GM12878 (cell line): ENCODE data around the gene CEACAM8.

Experiments used
- JUND ChIP-seq: IDR thresholded peaks from 2 replicates; pipeline ENCODE4 v1.6.1; 2012; ENCODE audit warnings: low read depth, mild to moderate bottlenecking, low read length, improper control_type of control experiment, moderate library complexity
- ZNF217 ChIP-seq: fragments of 450-650 bp; IDR thresholded peaks from 2 replicates; pipeline ENCODE4 v1.6.1; 2017; ENCODE audit warnings: antibody characterized with exemption, mild to moderate bottlenecking
- ZNF384 ChIP-seq: IDR thresholded peaks from 2 replicates; pipeline ENCODE4 v1.6.1; 2012; ENCODE audit warnings: low read depth, mild to moderate bottlenecking, low read length, improper control_type of control experiment, borderline replicate concordance
- TF ChIP-seq, protein P1 (sequence below): IDR thresholded peaks from 2 replicates; pipeline ENCODE4 v1.6.1; 2012; ENCODE audit warnings: mild to moderate bottlenecking, low read depth, low read length
- TF ChIP-seq, protein P2 (sequence below): IDR thresholded peaks from 2 replicates; pipeline ENCODE4 v1.6.1; 2011; ENCODE audit warnings: low read depth, mild to moderate bottlenecking, low read length, moderate library complexity, borderline replicate concordance; ENCODE audit errors: extremely low read depth
- TF ChIP-seq, protein P3 (sequence below), 3 experiments: IDR thresholded peaks in 2 of 3; conservative IDR thresholded peaks in 1 of 3; 2 replicates each; pipeline ENCODE4 v1.5.1; 2011; ENCODE audit warnings: low read depth in 3 of 3, low read length in 3 of 3, mild to moderate bottlenecking in 3 of 3, control low read depth in 2 of 3, moderate library complexity in 2 of 3, inconsistent platforms in 1 of 3, mixed read lengths in 1 of 3; ENCODE audit not compliant: control insufficient read depth in 2 of 3, insufficient read depth in 1 of 3; ENCODE audit errors: extremely low read depth in 1 of 3
- TF ChIP-seq, protein P4 (sequence below): IDR thresholded peaks from 2 replicates; pipeline ENCODE4 v1.6.1; 2012; ENCODE audit warnings: low read depth, low read length, improper control_type of control experiment

DNA sequence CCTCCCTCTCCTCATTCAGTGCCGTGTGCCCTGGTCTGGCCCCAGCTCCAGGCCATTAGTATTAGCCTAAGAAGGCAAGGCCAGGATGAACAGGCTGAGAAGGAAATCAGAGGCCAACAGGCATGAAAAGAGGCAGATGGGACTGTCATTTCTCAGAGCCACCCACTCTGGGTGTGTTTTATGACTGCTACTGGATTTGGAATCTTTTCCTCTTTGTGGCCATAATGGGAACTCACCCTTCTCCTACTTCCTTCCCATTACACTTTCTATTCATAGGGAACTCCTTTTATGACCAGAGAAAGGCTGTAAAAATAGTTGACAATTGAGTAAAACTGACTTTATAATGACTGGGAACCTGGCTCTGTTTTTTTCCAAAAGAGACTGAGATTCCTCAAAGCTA lies 17.7 kb downstream of the CEACAM8 start:
- TF ChIP-seq, protein P1, sequence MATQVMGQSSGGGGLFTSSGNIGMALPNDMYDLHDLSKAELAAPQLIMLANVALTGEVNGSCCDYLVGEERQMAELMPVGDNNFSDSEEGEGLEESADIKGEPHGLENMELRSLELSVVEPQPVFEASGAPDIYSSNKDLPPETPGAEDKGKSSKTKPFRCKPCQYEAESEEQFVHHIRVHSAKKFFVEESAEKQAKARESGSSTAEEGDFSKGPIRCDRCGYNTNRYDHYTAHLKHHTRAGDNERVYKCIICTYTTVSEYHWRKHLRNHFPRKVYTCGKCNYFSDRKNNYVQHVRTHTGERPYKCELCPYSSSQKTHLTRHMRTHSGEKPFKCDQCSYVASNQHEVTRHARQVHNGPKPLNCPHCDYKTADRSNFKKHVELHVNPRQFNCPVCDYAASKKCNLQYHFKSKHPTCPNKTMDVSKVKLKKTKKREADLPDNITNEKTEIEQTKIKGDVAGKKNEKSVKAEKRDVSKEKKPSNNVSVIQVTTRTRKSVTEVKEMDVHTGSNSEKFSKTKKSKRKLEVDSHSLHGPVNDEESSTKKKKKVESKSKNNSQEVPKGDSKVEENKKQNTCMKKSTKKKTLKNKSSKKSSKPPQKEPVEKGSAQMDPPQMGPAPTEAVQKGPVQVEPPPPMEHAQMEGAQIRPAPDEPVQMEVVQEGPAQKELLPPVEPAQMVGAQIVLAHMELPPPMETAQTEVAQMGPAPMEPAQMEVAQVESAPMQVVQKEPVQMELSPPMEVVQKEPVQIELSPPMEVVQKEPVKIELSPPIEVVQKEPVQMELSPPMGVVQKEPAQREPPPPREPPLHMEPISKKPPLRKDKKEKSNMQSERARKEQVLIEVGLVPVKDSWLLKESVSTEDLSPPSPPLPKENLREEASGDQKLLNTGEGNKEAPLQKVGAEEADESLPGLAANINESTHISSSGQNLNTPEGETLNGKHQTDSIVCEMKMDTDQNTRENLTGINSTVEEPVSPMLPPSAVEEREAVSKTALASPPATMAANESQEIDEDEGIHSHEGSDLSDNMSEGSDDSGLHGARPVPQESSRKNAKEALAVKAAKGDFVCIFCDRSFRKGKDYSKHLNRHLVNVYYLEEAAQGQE = no peak
- TF ChIP-seq, protein P2, sequence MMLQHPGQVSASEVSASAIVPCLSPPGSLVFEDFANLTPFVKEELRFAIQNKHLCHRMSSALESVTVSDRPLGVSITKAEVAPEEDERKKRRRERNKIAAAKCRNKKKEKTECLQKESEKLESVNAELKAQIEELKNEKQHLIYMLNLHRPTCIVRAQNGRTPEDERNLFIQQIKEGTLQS = no peak
- TF ChIP-seq, protein P3, sequence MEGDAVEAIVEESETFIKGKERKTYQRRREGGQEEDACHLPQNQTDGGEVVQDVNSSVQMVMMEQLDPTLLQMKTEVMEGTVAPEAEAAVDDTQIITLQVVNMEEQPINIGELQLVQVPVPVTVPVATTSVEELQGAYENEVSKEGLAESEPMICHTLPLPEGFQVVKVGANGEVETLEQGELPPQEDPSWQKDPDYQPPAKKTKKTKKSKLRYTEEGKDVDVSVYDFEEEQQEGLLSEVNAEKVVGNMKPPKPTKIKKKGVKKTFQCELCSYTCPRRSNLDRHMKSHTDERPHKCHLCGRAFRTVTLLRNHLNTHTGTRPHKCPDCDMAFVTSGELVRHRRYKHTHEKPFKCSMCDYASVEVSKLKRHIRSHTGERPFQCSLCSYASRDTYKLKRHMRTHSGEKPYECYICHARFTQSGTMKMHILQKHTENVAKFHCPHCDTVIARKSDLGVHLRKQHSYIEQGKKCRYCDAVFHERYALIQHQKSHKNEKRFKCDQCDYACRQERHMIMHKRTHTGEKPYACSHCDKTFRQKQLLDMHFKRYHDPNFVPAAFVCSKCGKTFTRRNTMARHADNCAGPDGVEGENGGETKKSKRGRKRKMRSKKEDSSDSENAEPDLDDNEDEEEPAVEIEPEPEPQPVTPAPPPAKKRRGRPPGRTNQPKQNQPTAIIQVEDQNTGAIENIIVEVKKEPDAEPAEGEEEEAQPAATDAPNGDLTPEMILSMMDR (IDR thresholded peaks at IDR 0.05 in 2 of 3, conservative IDR thresholded peaks at IDR 0.05 in 1 of 3; ENCODE audit: control insufficient read depth in 2 of 3, extremely low read depth in 1 of 3, insufficient read depth in 1 of 3, low read depth in 3 of 3, low read length in 3 of 3) = no peak
- no peak for TF ChIP-seq ZNF384
- no peak for TF ChIP-seq JUND
- TF ChIP-seq ZNF217 = no peak
- TF ChIP-seq, protein P4, sequence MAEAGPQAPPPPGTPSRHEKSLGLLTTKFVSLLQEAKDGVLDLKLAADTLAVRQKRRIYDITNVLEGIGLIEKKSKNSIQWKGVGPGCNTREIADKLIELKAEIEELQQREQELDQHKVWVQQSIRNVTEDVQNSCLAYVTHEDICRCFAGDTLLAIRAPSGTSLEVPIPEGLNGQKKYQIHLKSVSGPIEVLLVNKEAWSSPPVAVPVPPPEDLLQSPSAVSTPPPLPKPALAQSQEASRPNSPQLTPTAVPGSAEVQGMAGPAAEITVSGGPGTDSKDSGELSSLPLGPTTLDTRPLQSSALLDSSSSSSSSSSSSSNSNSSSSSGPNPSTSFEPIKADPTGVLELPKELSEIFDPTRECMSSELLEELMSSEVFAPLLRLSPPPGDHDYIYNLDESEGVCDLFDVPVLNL = no peak
